ENCODE measurements around the gene LNP1.

- TF ChIP-seq CTCF (IDR thresholded peaks at IDR 0.05) (no peak), POLR2A (IDR thresholded peaks at IDR 0.05) (no peak)
Measured at GRCh38 chr3:100400419-100400779, 940 bp upstream of the LNP1 start.

Data from thyroid gland (tissue), 4 donors.